Upper lobe of left lung (tissue), 6 donors: Measurements from ENCODE around the gene EVL. TPM values are rescaled to one million over a fixed set of nuclear protein-coding genes. Genes with fewer than 3 reads are reported as not detected.
"Not testable (repeated sequence)": the region's sequence is repeated elsewhere in the genome, so short reads cannot be mapped to it uniquely, and the experiment has no call there.

Experiments
- ATAC-seq, 2 donors: fragments of 200-7000 bp; cut with Tn5 transposase; one replicate each; pipeline ENCODE4 v1.9.1; 2022; ENCODE audit warnings: mild to moderate bottlenecking in 2 of 2, moderate library complexity in 2 of 2; ENCODE audit not compliant: low FRiP score in 2 of 2
- DNase-seq, 2 donors: peaks; one replicate each; pipeline ENCODE4 v3.0.0-alpha.2; 2019 to 2020
- H3K27ac ChIP-seq, 4 donors: fragments of 200-600 bp; sonication (generic); one replicate each; pipeline ENCODE4 v1.5.1; 2016 to 2019
- H3K27me3 ChIP-seq, 4 donors: fragments of 200-600 bp; sonication (generic); one replicate each; pipeline ENCODE4 v1.5.1; 2017 to 2019
- H3K36me3 ChIP-seq, 4 donors: fragments of 200-600 bp; sonication (generic); one replicate each; pipeline ENCODE4 v1.5.1; 2016 to 2019
- H3K4me1 ChIP-seq, 4 donors: fragments of 200-600 bp; sonication (generic); one replicate each; pipeline ENCODE4 v1.5.1; 2018 to 2019
- H3K4me3 ChIP-seq, 4 donors: fragments of 200-600 bp; sonication (generic); one replicate each; pipeline ENCODE4 v1.5.1; 2017 to 2019; ENCODE audit warnings: mild to moderate bottlenecking in 2 of 4, moderate library complexity in 1 of 4
- H3K9me3 ChIP-seq, 4 donors: fragments of 200-600 bp; sonication (generic); one replicate each; pipeline ENCODE4 v1.5.1; 2018 to 2019
- EP300 ChIP-seq, 4 donors: sonication (generic); formaldehyde crosslinking; IDR thresholded peaks; one replicate each; pipeline ENCODE4 v1.5.1; 2017; ENCODE audit warnings: antibody characterized with exemption in 4 of 4, control low read depth in 2 of 4
- POLR2A ChIP-seq, 4 donors: fragments of 450-650 bp; IDR thresholded peaks; one replicate each; pipeline ENCODE4 v1.5.1; 2016 to 2017; ENCODE audit warnings: antibody characterized with exemption in 4 of 4, mild to moderate bottlenecking in 2 of 4
- POLR2AphosphoS5 ChIP-seq, 2 donors: sonication (generic); formaldehyde crosslinking; IDR thresholded peaks; one replicate each; pipeline ENCODE4 v1.5.1; 2017; ENCODE audit warnings: antibody characterized with exemption in 2 of 2
- WGBS, 2 donors: methylation state at CpG; one replicate each; pipeline ENCODE4 v1.1.5; 2017 to 2018; 5-methylcytosine and 5-hydroxymethylcytosine counted together
- total RNA-seq, 6 donors: library from RNA; depleted of rRNA in 4 of 6; stranded (reverse); fragments of >200 nt in 4 of 6; gene quantifications; one replicate each; pipeline versions ENCODE4 v1.1.0 to v1.2.1, GENCODE V29; 2016 to 2021
- TF ChIP-seq, protein P1 (sequence below), 6 experiments: fragments of 450-650 bp in 4 of 6; fragments of 200-600 bp in 2 of 6; sonication (generic) in 2 of 6; IDR thresholded peaks; one replicate each; pipeline ENCODE4 v1.5.1; 2016 to 2019; ENCODE audit warnings: antibody characterized with exemption in 6 of 6
- donor health status: DM: no; HTN: no; CAD: no; lungs with moderate emphysema.
- donor health status: DM: no; HTN: yes; CAD: no; lungs with severe emphysema.

Gene EVL
- total RNA-seq, 6 donors from 2014 or later = 69.6 to 222 (median 140) TPM

DNA sequence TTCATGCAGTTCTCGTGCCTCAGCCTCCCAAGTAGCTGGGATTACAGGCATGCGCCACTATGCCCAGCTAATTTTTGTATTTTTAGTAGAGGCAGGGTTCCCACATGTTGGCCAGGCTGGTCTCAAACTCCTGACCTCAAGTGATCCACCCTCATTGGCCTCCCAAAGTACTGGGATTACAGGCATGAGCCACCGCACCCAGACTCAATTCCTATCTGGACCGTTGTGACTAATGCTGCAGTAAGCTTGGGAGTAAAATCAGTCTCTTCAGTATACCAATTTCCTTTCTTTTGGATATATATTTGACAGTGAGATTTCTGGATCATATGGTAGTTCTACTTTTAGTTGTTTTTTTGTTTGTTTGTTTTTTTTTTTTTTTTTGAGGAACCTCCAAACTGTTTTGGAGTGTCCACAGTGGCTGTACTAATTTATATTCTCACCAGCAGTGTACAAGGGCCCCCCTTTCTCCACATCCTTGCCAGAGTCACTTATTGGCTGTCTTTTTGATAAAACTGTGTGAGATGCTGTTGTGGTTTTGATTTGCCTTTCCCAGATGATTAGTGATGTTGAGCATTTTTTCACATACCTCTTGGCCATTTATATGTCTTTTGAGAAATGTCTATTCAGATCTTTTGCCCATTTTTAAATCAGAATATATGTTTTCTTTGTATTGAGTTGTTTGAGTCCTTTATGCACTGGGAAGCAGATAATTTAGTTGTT lies 37.3 kb upstream of the EVL start:
- Histone ChIP-seq H3K27ac (no peak overlapping the region), H3K4me3 (no peak overlapping the region), H3K27me3 (no peaks in the 10 kb centered on the region), H3K9me3 (no peaks in the 10 kb centered on the region), H3K36me3 (no peaks in the 10 kb centered on the region), H3K4me1 (peaks cover 15 to 51% (median 36%) of the 10 kb centered on the region in 4 donors)
- DNase-seq = no peak
- 97 to 99% methylated on average over 4 of the region's 4 CpGs for WGBS, 2 donors
- TF ChIP-seq POLR2AphosphoS5 (IDR thresholded peaks at IDR 0.05) (no peak), EP300 (IDR thresholded peaks at IDR 0.05) (no peak), POLR2A (IDR thresholded peaks at IDR 0.05) (no peak)
- TF ChIP-seq, protein P1, sequence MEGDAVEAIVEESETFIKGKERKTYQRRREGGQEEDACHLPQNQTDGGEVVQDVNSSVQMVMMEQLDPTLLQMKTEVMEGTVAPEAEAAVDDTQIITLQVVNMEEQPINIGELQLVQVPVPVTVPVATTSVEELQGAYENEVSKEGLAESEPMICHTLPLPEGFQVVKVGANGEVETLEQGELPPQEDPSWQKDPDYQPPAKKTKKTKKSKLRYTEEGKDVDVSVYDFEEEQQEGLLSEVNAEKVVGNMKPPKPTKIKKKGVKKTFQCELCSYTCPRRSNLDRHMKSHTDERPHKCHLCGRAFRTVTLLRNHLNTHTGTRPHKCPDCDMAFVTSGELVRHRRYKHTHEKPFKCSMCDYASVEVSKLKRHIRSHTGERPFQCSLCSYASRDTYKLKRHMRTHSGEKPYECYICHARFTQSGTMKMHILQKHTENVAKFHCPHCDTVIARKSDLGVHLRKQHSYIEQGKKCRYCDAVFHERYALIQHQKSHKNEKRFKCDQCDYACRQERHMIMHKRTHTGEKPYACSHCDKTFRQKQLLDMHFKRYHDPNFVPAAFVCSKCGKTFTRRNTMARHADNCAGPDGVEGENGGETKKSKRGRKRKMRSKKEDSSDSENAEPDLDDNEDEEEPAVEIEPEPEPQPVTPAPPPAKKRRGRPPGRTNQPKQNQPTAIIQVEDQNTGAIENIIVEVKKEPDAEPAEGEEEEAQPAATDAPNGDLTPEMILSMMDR (IDR thresholded peaks at IDR 0.05) = no peak
- no peak for ATAC-seq

DNA sequence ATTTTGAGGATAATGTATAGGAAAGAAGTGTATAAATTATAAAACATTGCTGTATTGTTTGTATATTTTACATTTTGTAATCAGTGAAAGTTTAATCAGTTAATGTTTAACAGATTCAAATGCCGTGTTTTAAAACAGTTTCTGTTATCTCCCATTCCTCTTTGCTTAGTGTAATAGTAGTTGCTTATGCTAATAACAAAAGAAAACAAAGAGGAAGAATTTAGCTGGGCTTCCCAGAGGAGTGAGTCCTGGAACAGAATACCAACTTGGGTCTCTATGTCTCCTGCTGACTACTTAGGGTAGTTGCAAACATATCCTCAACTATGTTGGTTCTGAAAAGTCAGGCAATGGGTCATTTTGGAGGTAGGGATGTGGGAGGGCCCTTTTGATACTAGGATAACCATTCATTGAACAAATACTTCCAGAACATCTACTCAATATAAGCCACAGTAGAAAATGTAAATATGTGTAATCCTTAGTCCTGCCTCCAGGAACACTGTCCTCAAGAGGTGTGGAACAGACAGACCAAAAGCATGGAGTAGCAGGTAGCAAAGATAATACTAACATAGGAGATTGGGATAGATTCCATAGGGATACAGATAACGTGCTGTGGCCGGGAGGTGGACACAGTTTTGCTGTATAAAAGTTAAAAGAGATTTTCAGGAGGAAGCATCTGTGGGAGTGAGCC lies 36.1 kb upstream of the EVL start:
- Histone ChIP-seq H3K9me3 (no peaks in the 10 kb centered on the region), H3K36me3 (no peaks in the 10 kb centered on the region), H3K27me3 (no peaks in the 10 kb centered on the region), H3K27ac (no peak overlapping the region), H3K4me3 (no peak overlapping the region), H3K4me1 (peaks cover 17 to 57% (median 37%) of the 10 kb centered on the region in 4 donors)
- no peak for ATAC-seq
- WGBS, 2 donors = 77 to 92% methylated on average over 3 of the region's 3 CpGs
- no peak for DNase-seq
- no peak for TF ChIP-seq POLR2A (IDR thresholded peaks at IDR 0.05)
- no peak for TF ChIP-seq EP300 (IDR thresholded peaks at IDR 0.05)
- TF ChIP-seq, protein P1 (IDR thresholded peaks at IDR 0.05) = no peak
- TF ChIP-seq POLR2AphosphoS5 (IDR thresholded peaks at IDR 0.05) = no peak

DNA sequence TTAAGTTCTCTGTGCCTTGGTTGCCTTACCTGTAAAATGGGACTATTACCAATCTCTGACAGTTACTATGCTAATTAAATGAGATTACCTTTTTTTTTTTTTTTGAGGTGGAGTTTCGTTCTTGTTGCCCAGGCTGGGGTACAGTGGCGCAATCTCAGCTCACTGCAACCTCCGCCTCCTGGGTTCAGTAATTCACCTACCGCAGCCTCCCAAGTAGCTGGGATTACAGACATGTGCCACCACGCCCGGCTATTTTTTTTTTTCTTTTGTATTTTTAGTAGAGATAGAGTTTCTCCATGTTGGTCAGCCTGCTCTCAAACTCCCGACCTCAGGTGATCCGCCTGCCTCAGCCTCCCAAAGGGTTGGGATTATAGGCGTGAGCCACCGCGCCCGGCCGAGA lies 35.2 kb upstream of the EVL start:
- H3K9me3 ChIP-seq, DNase-seq, H3K36me3 ChIP-seq, H3K4me3 ChIP-seq, ATAC-seq, H3K27me3 ChIP-seq: not testable (repeated sequence)
- 92 to 95% methylated on average over 13 of the region's 13 CpGs for WGBS, 2 donors
- H3K27ac ChIP-seq = peak overlapping the region in 3 of 4 donors; percentile 61 to 71 (median 65)
- peaks cover 9 to 49% (median 32%) of the 10 kb centered on the region in 4 donors for H3K4me1 ChIP-seq

DNA sequence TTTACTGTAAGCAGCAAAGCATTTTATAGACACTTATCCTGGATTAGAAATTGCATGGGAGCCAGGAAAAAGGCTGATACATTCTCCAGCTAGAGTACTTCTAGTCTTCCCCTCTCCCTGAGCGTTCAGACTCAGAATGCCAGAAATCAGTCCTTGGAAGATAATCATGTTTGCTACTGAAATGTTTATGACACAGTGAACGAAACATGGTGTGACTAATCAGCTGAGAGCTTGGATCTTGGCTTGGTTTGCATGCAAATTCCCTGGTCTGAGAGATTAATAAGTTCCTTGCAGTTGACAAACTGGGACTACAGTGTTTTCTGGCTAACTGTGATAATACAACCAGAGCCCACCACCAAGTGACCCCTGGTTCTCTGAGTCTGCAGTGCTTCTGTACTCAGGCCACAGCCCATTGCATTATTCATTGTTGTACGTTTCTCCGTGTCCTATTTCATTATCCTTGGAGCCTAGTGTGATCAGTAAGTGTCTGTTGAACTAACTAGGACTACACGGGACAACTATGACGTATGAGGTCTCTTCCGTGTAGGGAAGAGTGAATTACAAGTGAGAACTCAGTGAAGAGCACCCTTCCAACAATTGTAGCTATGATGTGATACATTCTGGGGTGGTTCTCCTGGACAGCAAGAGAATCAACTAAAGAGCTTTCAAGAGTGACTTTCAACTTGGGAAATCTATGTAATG lies 34.6 kb upstream of the EVL start:
- H3K27ac ChIP-seq = peak overlapping the region; percentile 15 to 71 (median 63)
- no peaks in the 10 kb centered on the region for H3K27me3 ChIP-seq
- H3K9me3 ChIP-seq = no peaks in the 10 kb centered on the region
- ATAC-seq = peak in 1 of 2 donors; percentile 75
- no peaks in the 10 kb centered on the region for H3K36me3 ChIP-seq
- peaks cover 9 to 43% (median 28%) of the 10 kb centered on the region in 4 donors for H3K4me1 ChIP-seq
- 73 to 75% methylated on average over 7 of the region's 7 CpGs for WGBS, 2 donors
- H3K4me3 ChIP-seq = no peak overlapping the region
- TF ChIP-seq, protein P1 (IDR thresholded peaks at IDR 0.05) = no peak
- TF ChIP-seq EP300 (IDR thresholded peaks at IDR 0.05) = no peak
- no peak for TF ChIP-seq POLR2AphosphoS5 (IDR thresholded peaks at IDR 0.05)
- no peak for TF ChIP-seq POLR2A (IDR thresholded peaks at IDR 0.05)
- DNase-seq = no peak
